ENCODE data around the gene EPHB3.
"Not testable (repeated sequence)": the region's sequence is repeated elsewhere in the genome, so short reads cannot be mapped to it uniquely, and the experiment has no call there.

The EPHB3 gene

DNA sequence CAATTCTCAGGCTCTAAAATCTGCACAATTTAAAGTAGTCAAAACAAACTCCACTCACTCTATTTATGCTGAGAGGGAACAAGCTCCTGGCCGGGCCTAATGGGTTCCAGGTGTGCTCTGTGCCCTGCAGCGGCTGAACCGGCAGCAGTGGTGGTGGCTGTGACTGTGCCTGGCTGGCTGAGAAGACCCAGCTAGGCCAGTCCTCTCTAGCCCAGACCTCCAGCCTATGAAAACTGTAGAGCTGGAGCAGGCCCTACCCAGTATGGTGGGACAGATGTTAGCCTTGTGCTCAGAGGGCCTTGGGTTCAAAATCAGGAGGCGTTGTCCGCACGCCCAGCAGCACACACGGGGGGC is 37.0 kb downstream of the EPHB3 start:
- no peak for DNase-seq (ENCODE audit: low read depth in 2 of 2)

DNA sequence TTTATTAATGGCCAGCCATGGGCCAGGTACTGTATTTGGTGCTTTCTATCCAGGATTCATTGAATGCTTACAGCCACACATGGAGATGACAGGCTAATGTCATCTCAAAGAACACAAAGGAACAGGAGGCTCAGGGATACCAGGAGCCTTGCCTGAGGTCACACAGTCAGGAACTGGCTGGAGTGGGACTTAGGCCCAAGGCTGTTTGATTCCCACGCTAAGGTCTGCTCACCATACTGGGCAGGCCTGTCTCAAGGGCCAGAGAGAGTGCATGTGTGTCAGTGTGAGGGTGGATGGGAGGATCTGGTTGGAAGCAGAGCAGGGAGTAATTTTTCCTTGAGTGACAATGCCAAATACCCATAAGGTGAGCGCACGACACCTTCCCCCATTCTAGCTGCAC is 37.6 kb downstream of the EPHB3 start:
- DNase-seq (ENCODE audit: low read depth in 2 of 2) = no peak

DNA sequence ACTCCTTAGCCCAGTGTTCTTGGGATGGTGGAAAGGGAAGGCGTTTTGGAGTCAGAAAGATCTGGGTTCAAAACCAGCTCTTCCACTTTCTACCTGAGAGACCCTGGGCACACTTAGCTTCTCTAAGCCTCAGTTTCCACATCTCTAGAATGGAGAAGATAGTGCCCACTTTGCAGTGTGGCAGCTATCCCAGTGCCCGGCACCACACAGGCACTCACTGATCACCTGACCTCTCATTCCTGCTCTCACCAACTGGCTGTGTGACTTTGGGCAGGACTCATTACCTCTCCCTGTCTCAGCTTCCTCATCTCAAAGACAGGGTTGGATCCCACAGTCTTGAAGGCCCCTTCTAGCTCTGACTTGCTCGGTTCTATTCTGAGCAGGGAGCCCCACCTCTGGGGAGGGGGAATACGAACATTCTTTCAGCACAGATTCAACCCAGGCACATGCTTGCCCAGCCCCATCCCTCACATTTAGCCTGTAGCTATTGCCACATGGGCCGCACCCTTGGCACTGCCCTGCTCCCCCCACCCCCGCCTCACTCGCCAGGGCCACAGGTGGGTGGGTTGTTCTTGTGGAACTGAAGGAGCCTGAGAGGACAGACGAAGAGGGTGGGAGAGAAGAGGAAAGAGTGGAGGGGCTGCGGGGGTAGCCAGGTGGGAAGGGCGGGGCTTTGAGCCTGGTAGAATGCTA is 39.2 kb downstream of the EPHB3 start:
- DNase-seq (ENCODE audit: low read depth in 2 of 2) = no peak

GRCh38 chr3:184601576-184602371 is 40.2 kb downstream of the EPHB3 start:
- no peak for DNase-seq (ENCODE audit: low read depth in 2 of 2)

DNA sequence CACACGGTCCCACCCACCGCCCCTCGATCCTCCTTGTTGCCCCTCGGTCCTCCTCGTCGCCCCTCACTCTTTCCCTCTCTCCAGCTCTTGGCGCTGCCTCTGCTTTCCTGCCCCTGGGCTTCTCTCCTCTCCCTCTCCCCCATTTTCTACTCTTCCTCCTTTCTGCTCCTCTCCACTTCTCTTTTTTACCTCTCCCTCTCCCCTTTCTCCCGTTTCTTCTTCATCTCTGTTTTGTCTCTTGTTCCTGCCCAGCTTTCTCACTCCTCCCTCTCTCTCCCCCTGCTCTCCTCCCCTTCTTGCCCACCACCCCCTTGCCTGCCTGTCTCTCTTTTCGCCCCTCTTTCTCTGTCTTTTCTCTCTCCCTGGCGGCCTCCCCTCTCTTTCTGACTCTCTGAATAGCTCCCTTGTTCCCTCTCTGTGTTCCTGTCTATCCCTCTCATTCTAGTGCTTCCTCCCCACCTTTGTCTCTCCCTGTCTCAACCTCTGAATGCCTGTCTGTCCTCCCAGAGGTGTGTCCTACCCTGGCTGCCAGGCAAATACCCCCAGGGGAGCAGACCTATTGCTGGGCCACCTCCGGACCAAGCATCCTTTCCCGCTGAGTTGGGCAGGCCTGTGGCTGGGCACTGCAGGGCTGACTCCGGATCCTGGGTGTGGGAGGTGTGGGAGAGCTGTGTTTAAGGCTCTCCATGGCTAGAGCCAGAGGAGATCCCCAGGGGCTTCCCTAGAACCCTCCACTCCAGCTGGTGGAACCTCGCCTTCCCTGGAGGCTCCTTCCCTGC is 41.0 kb downstream of the EPHB3 start:
- no peak for DNase-seq (ENCODE audit: low read depth in 2 of 2)

GRCh38 chr3:184603151-184604030 is 41.8 kb downstream of the EPHB3 start:
- DNase-seq (ENCODE audit: low read depth in 2 of 2) = no peak

- no peak for DNase-seq (ENCODE audit: low read depth in 2 of 2)
Observed at GRCh38 chr3:184604039-184604601, 42.5 kb downstream of the EPHB3 start.

DNA sequence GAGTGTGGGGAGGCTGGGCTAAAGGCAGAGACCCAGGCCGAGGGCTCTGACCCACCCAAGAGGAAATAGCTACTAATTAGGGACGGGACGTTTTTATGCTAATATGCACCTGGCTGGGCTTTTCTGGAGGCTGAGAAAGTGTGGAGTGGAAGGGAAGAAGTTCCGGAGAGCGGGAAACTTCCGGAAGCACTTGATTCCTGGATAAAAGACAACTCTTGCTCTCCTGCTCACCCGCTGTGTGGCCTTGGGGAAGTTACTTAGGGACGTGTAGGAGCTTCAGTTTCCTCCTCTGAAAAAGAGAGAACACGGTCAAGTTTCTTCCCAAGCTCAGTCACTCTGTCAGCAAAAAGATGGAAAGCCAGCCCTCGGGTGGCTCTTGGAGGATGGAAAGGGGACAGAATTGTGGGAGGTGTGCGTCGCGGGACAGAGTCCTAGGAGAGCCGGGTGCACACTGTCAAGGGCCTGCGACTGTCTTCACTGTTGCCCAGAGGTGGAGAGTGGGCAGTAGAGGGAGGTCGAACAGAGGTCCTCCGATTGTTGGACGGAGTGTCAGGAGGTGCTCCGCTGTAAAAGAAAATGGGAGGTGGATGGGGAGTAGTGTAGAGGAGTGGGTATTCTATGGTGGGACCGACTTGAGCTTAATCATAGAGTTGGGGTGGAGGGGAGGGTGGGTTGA is 43.2 kb downstream of the EPHB3 start:
- no peak for DNase-seq (ENCODE audit: low read depth in 2 of 2)

DNA sequence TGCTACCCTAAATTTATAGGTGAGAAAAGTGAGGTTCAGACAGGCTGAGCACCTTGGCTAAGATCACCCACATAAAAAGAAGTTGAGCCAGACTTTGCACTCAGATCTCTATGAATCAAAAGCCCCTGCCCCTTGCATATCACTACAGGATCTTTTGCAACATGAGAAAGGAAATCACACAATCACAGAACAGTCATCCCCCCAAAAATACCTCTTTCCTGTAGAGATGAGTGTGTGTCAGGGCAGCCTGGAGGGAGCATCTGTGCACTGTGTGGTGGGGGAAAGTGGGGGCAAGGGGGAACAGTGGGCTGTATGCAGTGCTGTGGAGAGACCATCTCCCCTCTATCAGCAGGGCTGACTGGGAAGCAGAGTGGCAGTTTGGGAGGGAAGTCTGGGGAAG is 46.6 kb downstream of the EPHB3 start:
- no peak for DNase-seq (ENCODE audit: low read depth in 2 of 2)

DNA sequence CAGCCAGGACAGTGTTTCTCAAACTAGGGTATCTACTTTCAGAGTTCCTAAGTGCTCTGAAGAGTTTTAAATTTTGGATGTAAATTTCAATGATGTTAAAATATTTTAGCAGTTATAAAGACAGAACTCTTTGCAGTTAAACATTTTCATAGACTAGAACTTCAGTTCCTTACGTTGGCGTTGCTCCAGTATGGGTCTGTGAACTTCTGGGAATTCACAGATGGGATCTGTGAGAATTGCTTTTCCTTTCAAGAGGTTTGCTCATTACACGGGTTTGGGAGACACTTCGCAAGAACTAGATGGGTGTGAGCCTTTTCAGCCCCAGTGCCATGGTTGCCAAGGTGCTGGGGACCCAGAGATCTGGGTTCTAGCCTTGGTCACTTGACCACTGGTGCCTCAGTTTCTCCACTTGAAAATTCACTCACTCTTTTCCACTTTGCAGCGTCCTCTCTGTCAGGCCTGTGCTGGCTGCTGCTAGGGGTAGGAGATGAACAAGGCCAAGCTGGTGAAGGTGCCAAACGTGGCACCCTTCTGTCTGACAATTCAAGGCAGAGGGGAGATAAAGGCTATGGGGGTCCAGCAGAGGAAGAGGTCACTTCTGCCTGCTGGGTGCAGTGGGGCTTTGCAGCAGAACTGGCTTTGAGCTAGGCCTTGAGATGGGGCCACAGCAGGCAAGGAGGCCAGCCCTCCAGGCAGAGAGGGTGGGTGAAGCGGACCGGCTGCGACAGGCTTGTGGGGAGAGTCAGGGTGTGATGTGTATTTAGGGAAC is 48.1 kb downstream of the EPHB3 start:
- no peak for DNase-seq (ENCODE audit: low read depth in 2 of 2)

GRCh38 chr3:184610245-184610871 is 48.8 kb downstream of the EPHB3 start:
- DNase-seq (ENCODE audit: low read depth in 2 of 2) = no peak

DNA sequence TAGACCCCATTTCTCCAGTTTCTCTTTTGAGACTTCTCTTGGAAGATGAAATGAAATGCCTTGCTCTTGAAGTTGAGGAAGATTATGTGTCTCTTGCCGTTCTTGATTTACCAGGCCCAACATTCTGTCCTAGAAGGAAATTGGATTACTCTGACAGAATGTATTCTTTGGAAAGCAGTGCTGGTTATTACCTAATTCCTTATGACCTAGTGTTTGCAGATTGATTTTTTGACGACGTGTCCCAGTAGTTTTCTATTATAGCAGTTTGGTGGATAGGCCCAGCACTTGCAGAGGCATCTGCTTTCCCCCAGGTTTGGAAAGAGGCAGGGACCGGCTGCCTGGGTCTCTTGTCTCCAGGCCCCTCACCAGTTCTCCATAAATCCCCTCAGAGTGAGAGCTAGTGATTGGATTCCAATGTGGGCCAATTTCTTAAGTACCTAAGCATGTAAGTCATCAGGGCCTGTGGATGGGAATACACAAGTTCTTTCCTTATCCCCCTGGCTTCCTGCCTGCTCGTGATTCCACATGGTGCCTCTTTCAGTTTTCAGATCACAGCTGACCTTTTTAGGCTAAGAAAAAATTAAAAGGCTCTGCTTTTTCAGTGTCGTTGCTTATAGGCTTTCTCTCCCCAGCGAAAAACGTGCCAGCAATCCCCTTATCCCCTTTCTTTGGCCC is 50.2 kb downstream of the EPHB3 start:
- DNase-seq (ENCODE audit: low read depth in 2 of 2) = no peak

DNA sequence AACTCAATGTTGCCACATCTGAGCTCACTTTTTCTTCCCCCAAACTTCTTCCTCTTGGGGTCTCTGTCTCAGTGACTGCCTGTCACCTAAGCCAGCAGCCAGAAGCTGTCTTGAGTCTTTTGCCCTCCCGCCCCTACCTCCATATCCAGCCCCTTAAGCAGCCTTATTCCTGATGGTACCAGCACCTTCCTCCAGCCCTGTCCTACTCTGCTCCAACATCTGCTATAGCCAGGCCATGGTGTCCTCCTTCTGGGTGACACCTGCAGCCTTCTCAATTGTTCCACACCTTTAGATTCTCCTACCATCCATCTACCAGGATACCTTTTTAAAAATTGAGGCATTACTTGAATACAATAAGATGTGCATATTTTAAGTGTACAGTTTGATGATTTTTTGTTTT is 53.8 kb downstream of the EPHB3 start:
- no peak for DNase-seq (ENCODE audit: low read depth in 2 of 2)

DNA sequence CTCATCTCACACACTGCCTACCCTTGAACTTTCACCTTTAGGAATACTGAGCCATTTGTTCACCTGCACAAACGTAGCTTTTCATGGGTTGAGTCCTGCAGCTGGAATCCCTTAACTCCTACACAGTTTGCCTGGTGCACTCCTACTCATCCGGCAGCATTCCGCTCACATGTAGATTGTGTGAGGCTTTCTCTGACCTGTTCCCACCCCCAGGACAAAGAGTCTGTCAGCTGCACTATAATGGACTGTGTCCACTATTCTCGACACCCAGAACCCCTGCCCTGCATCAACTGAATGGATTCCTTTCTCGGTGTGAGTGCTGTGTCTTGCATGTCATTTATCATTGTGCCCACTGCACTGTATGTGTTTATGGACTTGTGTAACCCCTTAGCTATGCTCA is 54.9 kb downstream of the EPHB3 start:
- DNase-seq (ENCODE audit: low read depth in 2 of 2) = no peak

GRCh38 chr3:184617306-184617705 is 55.7 kb downstream of the EPHB3 start:
- DNase-seq (ENCODE audit: low read depth in 2 of 2) = not testable (repeated sequence)

GRCh38 chr3:184618811-184619210 is 57.2 kb downstream of the EPHB3 start:
- no peak for DNase-seq (ENCODE audit: low read depth in 2 of 2)

DNA sequence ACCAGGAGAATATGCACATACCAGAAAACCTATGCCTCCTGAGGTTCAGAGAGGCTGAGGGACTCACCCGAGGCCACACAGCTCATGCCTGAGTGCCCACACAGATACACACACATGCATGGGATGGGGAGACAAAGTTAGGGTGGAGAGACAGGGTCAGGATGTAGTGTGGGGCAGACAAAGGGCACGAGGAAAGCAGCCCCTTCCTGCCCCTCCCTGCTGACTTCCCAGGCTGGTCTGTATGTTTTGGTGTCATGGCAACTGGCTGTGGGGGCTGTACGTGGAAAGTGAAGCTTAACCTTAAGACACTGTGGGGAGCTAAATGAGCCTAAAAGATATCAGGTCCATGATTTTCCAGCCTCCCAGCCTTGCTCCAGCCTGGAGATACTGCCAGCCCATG is 57.8 kb downstream of the EPHB3 start:
- DNase-seq (ENCODE audit: low read depth in 2 of 2) = no peak

DNA sequence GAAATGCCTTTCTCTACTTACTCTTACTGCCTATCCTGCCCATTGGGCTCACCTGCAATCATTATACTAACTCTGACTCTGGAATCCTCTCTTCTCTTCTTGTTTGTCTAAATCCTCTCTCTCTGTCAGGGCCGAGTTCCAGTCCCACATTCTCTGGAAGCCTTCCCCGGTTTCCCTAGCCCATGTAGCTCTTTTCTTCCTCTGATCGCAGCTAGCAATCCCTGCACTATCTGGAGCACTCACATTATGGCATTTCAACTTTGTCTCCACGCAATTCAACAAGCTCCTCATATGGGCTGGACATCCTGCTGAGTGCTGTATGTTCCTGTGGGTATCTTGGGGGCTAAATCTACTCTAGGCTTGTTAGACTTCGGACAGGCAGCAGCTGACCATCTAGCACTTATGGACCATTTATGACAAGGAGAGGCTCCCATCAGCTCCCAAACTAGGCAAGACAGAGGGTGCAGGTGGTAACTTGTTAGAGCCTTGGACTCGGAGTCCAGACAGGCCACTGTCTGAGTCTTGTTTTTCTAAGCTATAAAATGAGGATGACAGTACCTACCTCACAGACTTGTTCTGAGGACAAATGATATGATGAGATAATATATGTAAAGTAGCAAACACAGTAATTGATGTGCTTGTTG is 58.3 kb downstream of the EPHB3 start:
- DNase-seq (ENCODE audit: low read depth in 2 of 2) = no peak
